ENCODE measurements around the gene ZFYVE19. TPM values are rescaled to one million over a fixed set of nuclear protein-coding genes. Genes with fewer than 3 reads are reported as not detected.

ZFYVE19 gene
- total and polyA plus RNA-seq, 2 of the 4 experiments (the other 2 are of a cell fraction): 22.6 to 29.6 TPM

GRCh38 chr15:40845511-40846284 lies 38.8 kb downstream of the ZFYVE19 start:
- Histone ChIP-seq H3K4me3 (ENCODE audit: insufficient read depth, low read depth, low read length) (no peak overlapping the region), H2BK5ac (ENCODE audit: low read depth, low read length, poor library complexity, severe bottlenecking) (no peak overlapping the region), H3K9ac (ENCODE audit: low read depth, low read length) (no peak overlapping the region), H3K9me3 (ENCODE audit: control insufficient read depth, insufficient read depth, low read length) (no peaks in the 10 kb centered on the region), H2BK120ac (ENCODE audit: low read depth, low read length) (no peak overlapping the region), H2BK20ac (ENCODE audit: low read depth, low read length) (no peak overlapping the region), H3K9me1 (ENCODE audit: insufficient read depth, low read length) (no peaks in the 10 kb centered on the region), H3K36me3 (ENCODE audit: control insufficient read depth, insufficient read depth, low read length) (no peaks in the 10 kb centered on the region), H2AK5ac (ENCODE audit: low read depth, low read length) (no peak overlapping the region), H3K23ac (ENCODE audit: low read depth, low read length) (no peak overlapping the region), H2AFZ (replicated peaks; ENCODE audit: low read length, poor library complexity) (no peak overlapping the region), H2AK9ac (replicated peaks; ENCODE audit: low read depth, low read length, poor library complexity) (no peak overlapping the region), H3K4ac (ENCODE audit: low read depth, low read length) (no peak overlapping the region), H2BK15ac (ENCODE audit: low read depth, low read length) (no peak overlapping the region), H3K79me1 (ENCODE audit: low read depth in 1 of 2, low read length in 2 of 2) (no peaks in the 10 kb centered on the region), H4K20me1 (ENCODE audit: insufficient read depth, low read length) (peaks cover 5% of the 10 kb centered on the region; the same call in 1 of the 2 replicates), H3K4me2 (ENCODE audit: low read depth, low read length) (no peak overlapping the region), H3K27me3 (ENCODE audit: control insufficient read depth, insufficient read depth, low read length) (peaks cover 42% of the 10 kb centered on the region), H3K14ac (replicated peaks; ENCODE audit: low read depth, low read length) (no peak overlapping the region), H4K91ac (ENCODE audit: insufficient read depth, low read depth, low read length) (no peak overlapping the region), H4K5ac (ENCODE audit: low read depth, low read length) (no peak overlapping the region), H3K4me1 (ENCODE audit: control insufficient read depth, insufficient read depth, low read length) (0 out of 2 replicates have a peak, but pooled peaks cover 3% of the 10 kb centered on the region), H4K8ac (ENCODE audit: low read depth in 2 of 2, low read length in 2 of 2) (no peak overlapping the region), H3K18ac (ENCODE audit: low read depth, low read length) (no peak overlapping the region), H3K56ac (ENCODE audit: extremely low read depth, insufficient read depth, low read length) (no peak overlapping the region), H3K27ac (ENCODE audit: insufficient read depth, low read length) (no peak overlapping the region)
- 94% methylated on average over 2 of the region's 8 CpGs; no CpG with 5 or more reads in 1 of the 2 experiments for WGBS, 2 experiments (ENCODE audit: extremely low coverage in 2 of 2, insufficient read length in 1 of 2)
- TF ChIP-seq BHLHE40 (IDR thresholded peaks at IDR 0.05; ENCODE audit: low read depth, low read length): no peak
- TF ChIP-seq RAD21 (IDR thresholded peaks at IDR 0.05; ENCODE audit: low read length): no peak
- TF ChIP-seq RFX5 (IDR thresholded peaks at IDR 0.05; ENCODE audit: low read depth, low read length): no peak
- no peak for TF ChIP-seq CHD1 (IDR thresholded peaks at IDR 0.05; ENCODE audit: low read depth, low read length)
- no peak for TF ChIP-seq MAFK (IDR thresholded peaks at IDR 0.05; ENCODE audit: low read depth, low read length)
- no peak for TF ChIP-seq CEBPB (IDR thresholded peaks at IDR 0.05; ENCODE audit: low read depth, low read length)
- no peak for TF ChIP-seq RCOR1 (IDR thresholded peaks at IDR 0.05; ENCODE audit: insufficient replicate concordance, low read length)
- no peak for TF ChIP-seq NFE2L2 (IDR thresholded peaks at IDR 0.05; ENCODE audit: low read depth, low read length)
- TF ChIP-seq FOS (IDR thresholded peaks at IDR 0.05; ENCODE audit: low read depth, low read length): no peak
- TF ChIP-seq CTCF (conservative IDR thresholded peaks at IDR 0.05; ENCODE audit: low read depth, low read length): no peak
- no peak for DNase-seq
- in situ Hi-C loops (cut with MboI; ENCODE audit: low sequenced_read_pairs): no loop called here
- no peak for ATAC-seq (ENCODE audit: low read depth)
- intact Hi-C loops (cut with micrococcal nuclease): no loop called here
- dilution Hi-C loops (cut with HindIII; ENCODE audit: low sequenced_read_pairs, unreplicated experiment): no loop called here
- BruUV-seq (replicated peaks): no TSS peak
- ChIA-PET POLR2A (ENCODE audit: unreplicated experiment) (no interaction called here), CTCF (no interaction called here)
